ENCODE results near the gene FHOD3. TPM values are rescaled to one million over a fixed set of nuclear protein-coding genes. Genes with fewer than 3 reads are reported as not detected.

The FHOD3 gene
- total and polyA plus RNA-seq, 2 donors (not counting 1 experiment from before 2014, with no cell fraction given), result not detected

DNA sequence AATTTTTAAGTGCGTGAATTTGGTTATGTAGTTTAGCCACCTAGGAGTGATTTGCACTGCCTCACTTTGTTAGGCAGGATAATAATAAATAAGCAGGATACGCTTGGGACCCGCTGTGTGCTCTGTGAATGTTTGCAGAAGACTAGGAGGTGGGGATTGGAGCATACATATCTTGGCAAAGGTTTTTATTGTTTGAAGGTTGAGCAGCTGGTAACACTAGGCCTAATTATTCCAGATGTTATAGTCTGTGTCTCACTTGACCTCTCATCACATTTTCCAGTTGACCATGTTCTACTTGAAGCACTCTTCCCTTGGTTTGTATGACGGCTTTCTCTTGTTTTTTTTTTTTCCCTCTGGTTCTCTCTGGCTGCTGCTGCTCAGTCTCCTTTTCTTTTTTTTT is 42.7 kb downstream of the FHOD3 start:
- Histone ChIP-seq H3K9me3 (ENCODE audit: control extremely low read depth in 1 of 3, control insufficient read depth in 2 of 3, insufficient read depth in 1 of 3, low read length in 2 of 3) (peaks cover 0 to 3% (median 0%) of the 10 kb centered on the region in 3 donors), H3K4me1 (ENCODE audit: control insufficient read depth in 2 of 2, insufficient read depth in 2 of 2, low read length in 2 of 2) (no peaks in the 10 kb centered on the region), H4K20me1 (ENCODE audit: control insufficient read depth, insufficient read depth, low read length, poor library complexity, severe bottlenecking) (no peaks in the 10 kb centered on the region), H3K79me2 (ENCODE audit: control insufficient read depth, insufficient read depth, low read length) (no peaks in the 10 kb centered on the region), H3K27ac (ENCODE audit: low read length in 2 of 2) (no peak overlapping the region), H3K4me3 (ENCODE audit: control extremely low read depth in 1 of 5, extremely low read depth in 1 of 5, insufficient read depth in 1 of 5, low read depth in 2 of 5, low read length in 4 of 5) (no peak overlapping the region), H2AFZ (ENCODE audit: insufficient read depth, low read depth, low read length, poor library complexity, severe bottlenecking) (no peak overlapping the region), H3K27me3 (replicated peaks in 1 of 4; ENCODE audit: control extremely low read depth in 1 of 4, control insufficient read depth in 3 of 4, insufficient read depth in 4 of 4, low read length in 3 of 4) (no peaks in the 10 kb centered on the region), H3K36me3 (replicated peaks in 1 of 2; ENCODE audit: control extremely low read depth in 1 of 2, control insufficient read depth in 1 of 2, extremely low read depth in 1 of 2, insufficient read depth in 2 of 2, low read length in 1 of 2) (no peaks in the 10 kb centered on the region), H3K9ac (ENCODE audit: low read length) (no peak overlapping the region), H3K4me2 (replicated peaks; ENCODE audit: low read depth, low read length, poor library complexity, severe bottlenecking) (no peak overlapping the region)
- DNase-seq (no peak), ATAC-seq (ENCODE audit: low read depth) (no peak)
- no peak overlapping the region for H3K27ac Mint-ChIP-seq
- 100% methylated on average over 4 of the region's 4 CpGs for WGBS (ENCODE audit: insufficient coverage)
- H3K9me3 Mint-ChIP-seq (ENCODE audit: insufficient read depth), result peaks cover 6% of the 10 kb centered on the region
- TF ChIP-seq EZH2 (IDR thresholded peaks at IDR 0.05; ENCODE audit: borderline replicate concordance, insufficient read depth, low read depth, low read length, poor library complexity, severe bottlenecking), result no peak
- TF ChIP-seq, protein P1, sequence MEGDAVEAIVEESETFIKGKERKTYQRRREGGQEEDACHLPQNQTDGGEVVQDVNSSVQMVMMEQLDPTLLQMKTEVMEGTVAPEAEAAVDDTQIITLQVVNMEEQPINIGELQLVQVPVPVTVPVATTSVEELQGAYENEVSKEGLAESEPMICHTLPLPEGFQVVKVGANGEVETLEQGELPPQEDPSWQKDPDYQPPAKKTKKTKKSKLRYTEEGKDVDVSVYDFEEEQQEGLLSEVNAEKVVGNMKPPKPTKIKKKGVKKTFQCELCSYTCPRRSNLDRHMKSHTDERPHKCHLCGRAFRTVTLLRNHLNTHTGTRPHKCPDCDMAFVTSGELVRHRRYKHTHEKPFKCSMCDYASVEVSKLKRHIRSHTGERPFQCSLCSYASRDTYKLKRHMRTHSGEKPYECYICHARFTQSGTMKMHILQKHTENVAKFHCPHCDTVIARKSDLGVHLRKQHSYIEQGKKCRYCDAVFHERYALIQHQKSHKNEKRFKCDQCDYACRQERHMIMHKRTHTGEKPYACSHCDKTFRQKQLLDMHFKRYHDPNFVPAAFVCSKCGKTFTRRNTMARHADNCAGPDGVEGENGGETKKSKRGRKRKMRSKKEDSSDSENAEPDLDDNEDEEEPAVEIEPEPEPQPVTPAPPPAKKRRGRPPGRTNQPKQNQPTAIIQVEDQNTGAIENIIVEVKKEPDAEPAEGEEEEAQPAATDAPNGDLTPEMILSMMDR (IDR thresholded peaks at IDR 0.05), result no peak
- ChIA-PET CTCF (no interaction called here), POLR2A (no interaction called here)
- no peak overlapping the region for H3K4me3 Mint-ChIP-seq
- H3K4me1 Mint-ChIP-seq, result no peaks in the 10 kb centered on the region
- H3K27me3 Mint-ChIP-seq, result peaks cover 13% of the 10 kb centered on the region
- intact Hi-C loops (cut with micrococcal nuclease), result no loop called here

DNA sequence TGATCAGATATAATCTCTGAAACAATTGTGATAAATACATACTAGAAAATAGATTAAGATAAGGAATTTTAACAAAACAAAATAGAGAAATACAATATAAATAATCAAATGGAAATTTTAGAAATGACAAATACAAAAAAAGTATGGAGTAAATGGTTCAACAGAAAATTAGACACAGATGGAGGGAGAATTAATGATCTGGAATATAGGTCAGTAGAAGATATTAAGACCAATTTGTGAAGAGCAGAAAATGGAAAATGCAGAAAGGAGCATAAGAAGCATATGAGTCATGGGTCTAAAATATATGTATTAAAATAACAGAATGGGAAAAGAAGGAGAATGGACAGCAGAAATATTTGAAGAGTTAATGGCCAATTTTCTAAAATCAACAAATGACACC is 44.4 kb downstream of the FHOD3 start:
- Histone ChIP-seq H3K27ac (ENCODE audit: low read length in 2 of 2) (no peak overlapping the region), H4K20me1 (ENCODE audit: control insufficient read depth, insufficient read depth, low read length, poor library complexity, severe bottlenecking) (no peaks in the 10 kb centered on the region), H3K27me3 (replicated peaks in 1 of 4; ENCODE audit: control extremely low read depth in 1 of 4, control insufficient read depth in 3 of 4, insufficient read depth in 4 of 4, low read length in 3 of 4) (no peaks in the 10 kb centered on the region), H3K9ac (ENCODE audit: low read length) (no peak overlapping the region), H3K4me3 (ENCODE audit: control extremely low read depth in 1 of 5, extremely low read depth in 1 of 5, insufficient read depth in 1 of 5, low read depth in 2 of 5, low read length in 4 of 5) (no peak overlapping the region), H3K4me1 (ENCODE audit: control insufficient read depth in 2 of 2, insufficient read depth in 2 of 2, low read length in 2 of 2) (no peaks in the 10 kb centered on the region), H2AFZ (ENCODE audit: insufficient read depth, low read depth, low read length, poor library complexity, severe bottlenecking) (no peak overlapping the region), H3K79me2 (ENCODE audit: control insufficient read depth, insufficient read depth, low read length) (no peaks in the 10 kb centered on the region), H3K9me3 (ENCODE audit: control extremely low read depth in 1 of 3, control insufficient read depth in 2 of 3, insufficient read depth in 1 of 3, low read length in 2 of 3) (peaks cover 0 to 3% (median 0%) of the 10 kb centered on the region in 3 donors), H3K36me3 (replicated peaks in 1 of 2; ENCODE audit: control extremely low read depth in 1 of 2, control insufficient read depth in 1 of 2, extremely low read depth in 1 of 2, insufficient read depth in 2 of 2, low read length in 1 of 2) (no peaks in the 10 kb centered on the region), H3K4me2 (replicated peaks; ENCODE audit: low read depth, low read length, poor library complexity, severe bottlenecking) (no peak overlapping the region)
- ChIA-PET POLR2A (no interaction called here), CTCF (no interaction called here)
- DNase-seq (no peak), ATAC-seq (ENCODE audit: low read depth) (no peak)
- TF ChIP-seq, protein P1 (IDR thresholded peaks at IDR 0.05), result no peak
- TF ChIP-seq EZH2 (IDR thresholded peaks at IDR 0.05; ENCODE audit: borderline replicate concordance, insufficient read depth, low read depth, low read length, poor library complexity, severe bottlenecking), result no peak
- intact Hi-C loops (cut with micrococcal nuclease), result no loop called here
- Mint-ChIP-seq H3K4me1 (no peaks in the 10 kb centered on the region), H3K9me3 (ENCODE audit: insufficient read depth) (peaks cover 6% of the 10 kb centered on the region), H3K4me3 (no peak overlapping the region), H3K27ac (no peak overlapping the region), H3K27me3 (peaks cover 21% of the 10 kb centered on the region)

Data from B cell (primary cell).